H1 (cell line): Measurements from ENCODE around the gene PPP2R1A. TPM values are rescaled to one million over a fixed set of nuclear protein-coding genes. Genes with fewer than 3 reads are reported as not detected.

Experiments used
- BACH1 ChIP-seq: IDR thresholded peaks from 2 replicates; pipeline ENCODE4 v1.6.1; 2012; ENCODE audit warnings: low read length, improper control_type of control experiment
- BRCA1 ChIP-seq: IDR thresholded peaks from 2 replicates; pipeline ENCODE4 v1.6.1; 2012; ENCODE audit warnings: low read depth, low read length, improper control_type of control experiment
- CHD7 ChIP-seq: fragments of 300-600 bp; sonication (generic); IDR thresholded peaks from 2 replicates; pipeline ENCODE4 v1.7.1; 2012; ENCODE audit warnings: low read length, moderate library complexity, mild to moderate bottlenecking, inconsistent platforms; ENCODE audit not compliant: insufficient replicate concordance
- JUND ChIP-seq: IDR thresholded peaks from 2 replicates; pipeline ENCODE4 v1.6.1; 2011; ENCODE audit warnings: mild to moderate bottlenecking, improper control_type of control experiment, low read length
- SP2 ChIP-seq: IDR thresholded peaks from 2 replicates; pipeline ENCODE4 v1.6.1; 2012; ENCODE audit warnings: mild to moderate bottlenecking, low read length, inconsistent platforms
- TAF7 ChIP-seq: optimal IDR thresholded peaks from 2 replicates; pipeline ENCODE3; 2011; ENCODE audit warnings: low read depth, mild to moderate bottlenecking, inconsistent platforms, low read length, moderate library complexity, borderline replicate concordance
- TEAD4 ChIP-seq: IDR thresholded peaks from 2 replicates; pipeline ENCODE4 v1.6.1; 2012; ENCODE audit warnings: low read depth, low read length, inconsistent platforms, mixed read lengths
- polyA plus RNA-seq, 7 experiments: library from polyadenylated mRNA; depleted of rRNA in 3 of 7; stranded (reverse) in 5 of 7; unstranded in 2 of 7; fragments of >200 nt in 5 of 7; fragments of 200-250 nt in 2 of 7; gene quantifications; 1 replicate in 5 of 7; 2 replicates in 1 of 7; 4 replicates in 1 of 7; pipeline versions ENCODE4 v1.2.1 to v1.2.3, GENCODE V29; 2011 to 2013; ENCODE audit warnings: missing spikeins in 2 of 7, mixed read lengths in 2 of 7
- total RNA-seq: library from RNA; stranded (reverse); fragmentation: NEBNext Ultra II Directional; extraction: Animal tissue kit (Norgen Biotek cat#: 25700); gene quantifications from 2 replicates; pipeline ENCODE4 v1.2.1, GENCODE V29; 2021
- TF ChIP-seq, protein P1 (sequence below): IDR thresholded peaks from 2 replicates; pipeline ENCODE4 v1.6.1; 2011; ENCODE audit warnings: low read depth, mild to moderate bottlenecking, low read length; ENCODE audit not compliant: insufficient read depth
- TF ChIP-seq, protein P2 (sequence below): IDR thresholded peaks from 2 replicates; pipeline ENCODE4 v1.6.1; 2012; ENCODE audit warnings: inconsistent platforms

Gene PPP2R1A
- total and polyA plus RNA-seq, 2 of the 8 experiments (the other 6 are each of a cell fraction or from before 2014, with no cell fraction given), result 380 to 382 TPM

- TF ChIP-seq CHD7 (no peak), SP2 (peak; percentile 67), BRCA1 (no peak), BACH1 (no peak), JUND (no peak), TAF7 (peak; percentile 79), TEAD4 (0 out of 2 replicates have a peak, but pooled peaks have one; percentile 3)
- TF ChIP-seq, protein P1, sequence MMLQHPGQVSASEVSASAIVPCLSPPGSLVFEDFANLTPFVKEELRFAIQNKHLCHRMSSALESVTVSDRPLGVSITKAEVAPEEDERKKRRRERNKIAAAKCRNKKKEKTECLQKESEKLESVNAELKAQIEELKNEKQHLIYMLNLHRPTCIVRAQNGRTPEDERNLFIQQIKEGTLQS, result no peak
- TF ChIP-seq, protein P2, sequence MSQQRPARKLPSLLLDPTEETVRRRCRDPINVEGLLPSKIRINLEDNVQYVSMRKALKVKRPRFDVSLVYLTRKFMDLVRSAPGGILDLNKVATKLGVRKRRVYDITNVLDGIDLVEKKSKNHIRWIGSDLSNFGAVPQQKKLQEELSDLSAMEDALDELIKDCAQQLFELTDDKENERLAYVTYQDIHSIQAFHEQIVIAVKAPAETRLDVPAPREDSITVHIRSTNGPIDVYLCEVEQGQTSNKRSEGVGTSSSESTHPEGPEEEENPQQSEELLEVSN, result 0 out of 2 replicates have a peak, but pooled peaks have one; percentile 18
Observed at GRCh38 chr19:52189735-52190486, at the start of gene PPP2R1A (continued).
